Measurements from ENCODE around the gene HLCS. TPM values are rescaled to one million over a fixed set of nuclear protein-coding genes. Genes with fewer than 3 reads are reported as not detected.

The HLCS gene
- polyA plus RNA-seq, 1 of the 3 experiments (the other 2 are of a cell fraction) = 13.0 TPM

- H2AFZ ChIP-seq (ENCODE audit: low read depth) = peak overlapping the region; percentile 83
- H3K4me3 ChIP-seq (ENCODE audit: low read depth in 2 of 2, low read length in 1 of 2) = peak overlapping the region in 1 of 2 experiments; percentile 18; a peak in 1 of 4 replicates
- H4K20me1 ChIP-seq (ENCODE audit: insufficient read depth) = no peaks in the 10 kb centered on the region
- H3K27me3 ChIP-seq (ENCODE audit: insufficient read depth) = no peaks in the 10 kb centered on the region
- TF ChIP-seq TCF12 (IDR thresholded peaks at IDR 0.05) = no peak
- TF ChIP-seq, protein P1, sequence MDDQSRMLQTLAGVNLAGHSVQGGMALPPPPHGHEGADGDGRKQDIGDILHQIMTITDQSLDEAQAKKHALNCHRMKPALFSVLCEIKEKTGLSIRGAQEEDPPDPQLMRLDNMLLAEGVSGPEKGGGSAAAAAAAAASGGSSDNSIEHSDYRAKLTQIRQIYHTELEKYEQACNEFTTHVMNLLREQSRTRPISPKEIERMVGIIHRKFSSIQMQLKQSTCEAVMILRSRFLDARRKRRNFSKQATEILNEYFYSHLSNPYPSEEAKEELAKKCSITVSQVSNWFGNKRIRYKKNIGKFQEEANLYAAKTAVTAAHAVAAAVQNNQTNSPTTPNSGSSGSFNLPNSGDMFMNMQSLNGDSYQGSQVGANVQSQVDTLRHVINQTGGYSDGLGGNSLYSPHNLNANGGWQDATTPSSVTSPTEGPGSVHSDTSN (IDR thresholded peaks at IDR 0.05) = peak; percentile 38; the same call in 1 of the 2 replicates
- TF ChIP-seq MEF2A (IDR thresholded peaks at IDR 0.05; ENCODE audit: borderline replicate concordance, low read depth) = no peak
- peak; percentile 94 for TF ChIP-seq RAD21 (IDR thresholded peaks at IDR 0.05; ENCODE audit: low read length)
- TF ChIP-seq CHD2 (IDR thresholded peaks at IDR 0.05; ENCODE audit: low read length, partially characterized antibody) = peak; percentile 27
- TF ChIP-seq EP300 (IDR thresholded peaks at IDR 0.05; ENCODE audit: borderline replicate concordance in 1 of 2, low read depth in 1 of 2, low read length in 1 of 2) = no peak
- TF ChIP-seq SMC3 (IDR thresholded peaks at IDR 0.05; ENCODE audit: low read depth, low read length) = peak; percentile 79
- TF ChIP-seq, protein P2, sequence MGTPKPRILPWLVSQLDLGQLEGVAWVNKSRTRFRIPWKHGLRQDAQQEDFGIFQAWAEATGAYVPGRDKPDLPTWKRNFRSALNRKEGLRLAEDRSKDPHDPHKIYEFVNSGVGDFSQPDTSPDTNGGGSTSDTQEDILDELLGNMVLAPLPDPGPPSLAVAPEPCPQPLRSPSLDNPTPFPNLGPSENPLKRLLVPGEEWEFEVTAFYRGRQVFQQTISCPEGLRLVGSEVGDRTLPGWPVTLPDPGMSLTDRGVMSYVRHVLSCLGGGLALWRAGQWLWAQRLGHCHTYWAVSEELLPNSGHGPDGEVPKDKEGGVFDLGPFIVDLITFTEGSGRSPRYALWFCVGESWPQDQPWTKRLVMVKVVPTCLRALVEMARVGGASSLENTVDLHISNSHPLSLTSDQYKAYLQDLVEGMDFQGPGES (IDR thresholded peaks at IDR 0.05; ENCODE audit: low read depth, low read length) = no peak
- TF ChIP-seq TEAD4 (IDR thresholded peaks at IDR 0.05; ENCODE audit: borderline replicate concordance, insufficient read depth) = no peak
- TF ChIP-seq, protein P3, sequence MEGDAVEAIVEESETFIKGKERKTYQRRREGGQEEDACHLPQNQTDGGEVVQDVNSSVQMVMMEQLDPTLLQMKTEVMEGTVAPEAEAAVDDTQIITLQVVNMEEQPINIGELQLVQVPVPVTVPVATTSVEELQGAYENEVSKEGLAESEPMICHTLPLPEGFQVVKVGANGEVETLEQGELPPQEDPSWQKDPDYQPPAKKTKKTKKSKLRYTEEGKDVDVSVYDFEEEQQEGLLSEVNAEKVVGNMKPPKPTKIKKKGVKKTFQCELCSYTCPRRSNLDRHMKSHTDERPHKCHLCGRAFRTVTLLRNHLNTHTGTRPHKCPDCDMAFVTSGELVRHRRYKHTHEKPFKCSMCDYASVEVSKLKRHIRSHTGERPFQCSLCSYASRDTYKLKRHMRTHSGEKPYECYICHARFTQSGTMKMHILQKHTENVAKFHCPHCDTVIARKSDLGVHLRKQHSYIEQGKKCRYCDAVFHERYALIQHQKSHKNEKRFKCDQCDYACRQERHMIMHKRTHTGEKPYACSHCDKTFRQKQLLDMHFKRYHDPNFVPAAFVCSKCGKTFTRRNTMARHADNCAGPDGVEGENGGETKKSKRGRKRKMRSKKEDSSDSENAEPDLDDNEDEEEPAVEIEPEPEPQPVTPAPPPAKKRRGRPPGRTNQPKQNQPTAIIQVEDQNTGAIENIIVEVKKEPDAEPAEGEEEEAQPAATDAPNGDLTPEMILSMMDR (IDR thresholded peaks at IDR 0.05) = peak; percentile 89
- H3K9me3 ChIP-seq = no peaks in the 10 kb centered on the region
- H3K27ac ChIP-seq (ENCODE audit: low read depth in 2 of 2, low read length in 1 of 2) = peak overlapping the region; percentile 15 to 44; a peak in 3 of 4 replicates
- ChIA-PET POLR2A (interaction anchor here (0.6 to 3.5 kb wide), 3 partner anchors 10 to 13 kb away, joined by 3 to 10 read pairs (median 3); no protein-coding TSS in a partner anchor), CTCF (interaction anchor here (0.6 to 3.5 kb wide), 40 partner anchors 8 to 603 kb away, joined by 3 to 38 read pairs (median 5); partner anchors contain the start of genes HLCS, RIPPLY3 and VPS26C)
- DNase-seq = peak; percentile 79
- peaks cover 2% of the 10 kb centered on the region for H3F3A ChIP-seq (replicated peaks; ENCODE audit: insufficient read depth)
- no peaks in the 10 kb centered on the region for H3K79me2 ChIP-seq (ENCODE audit: insufficient read depth)
- H3K4me1 ChIP-seq (ENCODE audit: control insufficient read depth in 1 of 2, insufficient read depth in 2 of 2, low read depth in 1 of 2, low read length in 1 of 2) = peaks cover 0 to 5% of the 10 kb centered on the region in 2 experiments; a peak in 3 of 4 replicates
- 31% methylated on average over 8 of the region's 8 CpGs for WGBS (ENCODE audit: low lambda C conversion rate)
- no peaks in the 10 kb centered on the region for H3K9me2 ChIP-seq
- H3K4me2 ChIP-seq = peak overlapping the region; percentile 45; the same call in 1 of the 2 replicates
- H3K36me3 ChIP-seq (replicated peaks in 1 of 2; ENCODE audit: control insufficient read depth in 1 of 2, insufficient read depth in 2 of 2, low read length in 1 of 2) = no peaks in the 10 kb centered on the region
- 0 out of 2 replicates have a peak overlapping the region, but pooled peaks have one; percentile 8 for H3K9ac ChIP-seq
These were observed 10.6 kb upstream of the HLCS start for GRCh38 chr21:36976882-36977651.
